PFSK-1 (cell line): ENCODE data around the gene SLC25A42.

Experiments
- FOXP2 ChIP-seq: optimal IDR thresholded peaks from 2 replicates; pipeline ENCODE3; 2011; ENCODE audit warnings: borderline replicate concordance, control low read depth, inconsistent platforms; ENCODE audit not compliant: insufficient read depth; ENCODE audit errors: extremely low read length, extremely low read depth
- POLR2AphosphoS5 ChIP-seq: IDR thresholded peaks from 2 replicates; pipeline ENCODE4 v1.6.1; 2012; ENCODE audit warnings: low read depth, mild to moderate bottlenecking, control low read depth, low read length, moderate library complexity
- REST ChIP-seq, 2 experiments: IDR thresholded peaks; 2 replicates each; pipeline versions ENCODE4 v1.6.1 to v1.8.0; 2011 to 2012; ENCODE audit warnings: low read depth in 2 of 2, low read length in 2 of 2, control low read depth in 1 of 2, inconsistent platforms in 1 of 2, mild to moderate bottlenecking in 1 of 2, moderate library complexity in 1 of 2; ENCODE audit not compliant: insufficient read depth in 1 of 2
- SIN3A ChIP-seq: IDR thresholded peaks from 2 replicates; pipeline ENCODE4 v1.6.1; 2012; ENCODE audit warnings: mild to moderate bottlenecking, low read length, moderate library complexity, borderline replicate concordance; ENCODE audit not compliant: insufficient read depth
- TAF1 ChIP-seq: IDR thresholded peaks from 2 replicates; pipeline ENCODE4 v1.6.1; 2012; ENCODE audit warnings: low read length, control low read depth, borderline replicate concordance; ENCODE audit not compliant: insufficient read depth

SLC25A42 gene

GRCh38 chr19:19071897-19072296, 8.1 kb downstream of the SLC25A42 start:
- TF ChIP-seq FOXP2 (no peak), SIN3A (no peak), TAF1 (no peak), POLR2AphosphoS5 (no peak), REST (IDR thresholded peaks at IDR 0.05; ENCODE audit: insufficient read depth in 1 of 2, low read depth in 2 of 2, low read length in 2 of 2) (no peak)

GRCh38 chr19:19074196-19074882, 10.5 kb downstream of the SLC25A42 start:
- no peak for TF ChIP-seq REST (IDR thresholded peaks at IDR 0.05; ENCODE audit: insufficient read depth in 1 of 2, low read depth in 2 of 2, low read length in 2 of 2)
- no peak for TF ChIP-seq TAF1
- TF ChIP-seq SIN3A: no peak
- TF ChIP-seq POLR2AphosphoS5: no peak
- no peak for TF ChIP-seq FOXP2

GRCh38 chr19:19075126-19075525, 11.3 kb downstream of the SLC25A42 start:
- no peak for TF ChIP-seq SIN3A
- no peak for TF ChIP-seq TAF1

GRCh38 chr19:19076476-19076875, 12.7 kb downstream of the SLC25A42 start:
- TF ChIP-seq POLR2AphosphoS5 (no peak), FOXP2 (no peak), REST (IDR thresholded peaks at IDR 0.05; ENCODE audit: insufficient read depth in 1 of 2, low read depth in 2 of 2, low read length in 2 of 2) (no peak), SIN3A (no peak), TAF1 (no peak)

GRCh38 chr19:19077103-19077502, 13.3 kb downstream of the SLC25A42 start:
- TF ChIP-seq SIN3A (no peak), FOXP2 (no peak)

- TF ChIP-seq REST (IDR thresholded peaks at IDR 0.05; ENCODE audit: insufficient read depth in 1 of 2, low read depth in 2 of 2, low read length in 2 of 2) (no peak), SIN3A (no peak), POLR2AphosphoS5 (no peak), FOXP2 (no peak), TAF1 (no peak)
These were observed 15.0 kb downstream of the SLC25A42 start for GRCh38 chr19:19078801-19079200.
